Fibroblast of the aortic adventitia (primary cell): ENCODE results near the gene RASSF4. TPM values are rescaled to one million over a fixed set of nuclear protein-coding genes. Genes with fewer than 3 reads are reported as not detected.

Experiments
- DNase-seq: peaks from one replicate; pipeline ENCODE4 v3.0.0-alpha.2; 2010; ENCODE audit warnings: low read depth
- H3K4me3 ChIP-seq: 2 replicates; pipeline ENCODE4 v1.5.1; 2011; ENCODE audit warnings: low read depth, mild to moderate bottlenecking, control low read depth, low read length, moderate library complexity
- CTCF ChIP-seq: IDR thresholded peaks from 2 replicates; pipeline ENCODE4 v1.5.1; 2011; ENCODE audit warnings: mild to moderate bottlenecking, low read length, control low read depth, inconsistent platforms; ENCODE audit not compliant: insufficient read depth
- total RNA-seq: library from RNA; depleted of rRNA; stranded (reverse); fragments of >200 nt; gene quantifications from 2 replicates; pipeline ENCODE4 v1.2.3, GENCODE V29; 2012; ENCODE audit warnings: low replicate concordance

RASSF4 gene
- total RNA-seq, 1 donor = 3.8 TPM

- no peak overlapping the region for H3K4me3 ChIP-seq
- no peak for TF ChIP-seq CTCF
- DNase-seq = peak; percentile 70
Observed at GRCh38 chr10:44968091-44968490, 8.5 kb downstream of the RASSF4 start.

- DNase-seq = no peak
- no peak for TF ChIP-seq CTCF
Observed at GRCh38 chr10:44968500-44969400, 9.1 kb downstream of the RASSF4 start.

GRCh38 chr10:44969854-44970253, 10.3 kb downstream of the RASSF4 start:
- no peak for TF ChIP-seq CTCF
- DNase-seq = no peak

More at GRCh38 chr10:44968500-44969400, 9.1 kb downstream of the RASSF4 start:
- H3K4me3 ChIP-seq = no peak overlapping the region

GRCh38 chr10:44970812-44971395, 11.3 kb downstream of the RASSF4 start:
- DNase-seq = no peak
- no peak for TF ChIP-seq CTCF
- no peak overlapping the region for H3K4me3 ChIP-seq

More at GRCh38 chr10:44969854-44970253, 10.3 kb downstream of the RASSF4 start:
- no peak overlapping the region for H3K4me3 ChIP-seq

- no peak for DNase-seq
- no peak overlapping the region for H3K4me3 ChIP-seq
- no peak for TF ChIP-seq CTCF
Observed at GRCh38 chr10:44971434-44971833, 11.8 kb downstream of the RASSF4 start.

- H3K4me3 ChIP-seq = no peak overlapping the region
- TF ChIP-seq CTCF = no peak
- DNase-seq = no peak
Observed at GRCh38 chr10:44971935-44972757, 12.5 kb downstream of the RASSF4 start.
